Lower lobe of right lung (tissue), 2 donors: Measurements from ENCODE around the gene RBBP8. TPM values are rescaled to one million over a fixed set of nuclear protein-coding genes. Genes with fewer than 3 reads are reported as not detected.
"Not testable (repeated sequence)": the region's sequence is repeated elsewhere in the genome, so short reads cannot be mapped to it uniquely, and the experiment has no call there.

ENCODE experiments used
- ATAC-seq, 2 donors: fragments of 200-7000 bp; cut with Tn5 transposase; one replicate each; pipeline ENCODE4 v1.9.1; 2020 to 2022; ENCODE audit warnings: mild to moderate bottlenecking in 2 of 2, moderate library complexity in 2 of 2
- DNase-seq: peaks from one replicate; pipeline ENCODE4 v3.0.0-alpha.2; 2020
- H3K27ac ChIP-seq: fragments of 200-600 bp; one replicate; pipeline ENCODE4 v1.8.0; 2022
- H3K27me3 ChIP-seq: fragments of 200-600 bp; one replicate; pipeline ENCODE4 v1.8.0; 2022; ENCODE audit warnings: low read depth
- H3K36me3 ChIP-seq: fragments of 200-600 bp; one replicate; pipeline ENCODE4 v1.8.0; 2022; ENCODE audit warnings: mild to moderate bottlenecking
- H3K4me1 ChIP-seq: fragments of 200-600 bp; one replicate; pipeline ENCODE4 v1.8.0; 2022
- H3K4me3 ChIP-seq: fragments of 200-600 bp; one replicate; pipeline ENCODE4 v1.8.0; 2022; ENCODE audit warnings: mild to moderate bottlenecking
- H3K9me3 ChIP-seq: fragments of 200-600 bp; one replicate; pipeline ENCODE4 v1.8.0; 2022
- intact Hi-C: fragments of 100-400 bp; cut with DNase I; formaldehyde crosslinking; loops from one replicate; pipeline ENCODE4 v1.11.0; 2022
- total RNA-seq: library from RNA; stranded (reverse); fragmentation: NEBNext Ultra II Directional; extraction: Animal tissue kit (Norgen Biotek cat#: 25700); gene quantifications from one replicate; pipeline ENCODE4 v1.2.1, GENCODE V29; 2021
- TF ChIP-seq, protein P1 (sequence below): fragments of 200-600 bp; IDR thresholded peaks from one replicate; pipeline ENCODE4 v1.8.0; 2022; ENCODE audit warnings: antibody characterized with exemption, mild to moderate bottlenecking
- donor health status: DM: no; HTN: yes; CAD: no; lungs with severe emphysema.

Gene RBBP8
- total RNA-seq, 1 donor from 2014 or later: 32.7 TPM

DNA sequence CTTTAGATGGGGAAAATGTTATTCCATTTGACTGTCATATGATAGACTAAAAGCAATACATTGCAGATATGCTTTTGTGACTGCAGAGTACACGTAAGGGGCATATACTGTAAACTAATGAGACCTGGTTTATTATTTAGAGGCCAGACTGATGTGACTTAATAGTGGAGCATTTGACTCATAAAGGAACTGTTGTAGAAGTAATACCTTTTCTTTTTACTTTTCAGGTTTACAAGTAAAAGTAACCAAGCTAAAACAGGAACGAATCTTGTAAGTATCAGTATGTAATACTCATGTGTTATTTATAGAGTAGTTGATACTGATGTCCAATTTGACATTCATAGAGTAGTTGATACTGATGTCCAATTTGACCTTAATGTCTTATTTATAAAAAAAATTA, 13.1 kb downstream of the RBBP8 start:
- no peak for ATAC-seq
- H3K27ac ChIP-seq: no peak overlapping the region
- H3K36me3 ChIP-seq: peaks cover 19% of the 10 kb centered on the region
- H3K4me3 ChIP-seq: no peak overlapping the region
- no peaks in the 10 kb centered on the region for H3K4me1 ChIP-seq
- intact Hi-C loops: no loop called here
- H3K9me3 ChIP-seq: no peaks in the 10 kb centered on the region
- no peaks in the 10 kb centered on the region for H3K27me3 ChIP-seq
- no peak for DNase-seq
- TF ChIP-seq, protein P1, sequence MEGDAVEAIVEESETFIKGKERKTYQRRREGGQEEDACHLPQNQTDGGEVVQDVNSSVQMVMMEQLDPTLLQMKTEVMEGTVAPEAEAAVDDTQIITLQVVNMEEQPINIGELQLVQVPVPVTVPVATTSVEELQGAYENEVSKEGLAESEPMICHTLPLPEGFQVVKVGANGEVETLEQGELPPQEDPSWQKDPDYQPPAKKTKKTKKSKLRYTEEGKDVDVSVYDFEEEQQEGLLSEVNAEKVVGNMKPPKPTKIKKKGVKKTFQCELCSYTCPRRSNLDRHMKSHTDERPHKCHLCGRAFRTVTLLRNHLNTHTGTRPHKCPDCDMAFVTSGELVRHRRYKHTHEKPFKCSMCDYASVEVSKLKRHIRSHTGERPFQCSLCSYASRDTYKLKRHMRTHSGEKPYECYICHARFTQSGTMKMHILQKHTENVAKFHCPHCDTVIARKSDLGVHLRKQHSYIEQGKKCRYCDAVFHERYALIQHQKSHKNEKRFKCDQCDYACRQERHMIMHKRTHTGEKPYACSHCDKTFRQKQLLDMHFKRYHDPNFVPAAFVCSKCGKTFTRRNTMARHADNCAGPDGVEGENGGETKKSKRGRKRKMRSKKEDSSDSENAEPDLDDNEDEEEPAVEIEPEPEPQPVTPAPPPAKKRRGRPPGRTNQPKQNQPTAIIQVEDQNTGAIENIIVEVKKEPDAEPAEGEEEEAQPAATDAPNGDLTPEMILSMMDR: no peak

- Histone ChIP-seq H3K27ac (no peak overlapping the region), H3K4me1 (no peaks in the 10 kb centered on the region), H3K9me3 (no peaks in the 10 kb centered on the region), H3K4me3 (no peak overlapping the region), H3K36me3 (peaks cover 22% of the 10 kb centered on the region), H3K27me3 (no peaks in the 10 kb centered on the region)
- intact Hi-C loops: no loop called here
- DNase-seq (no peak), ATAC-seq (no peak)
- TF ChIP-seq, protein P1: no peak
Measured at GRCh38 chr18:22946846-22947245, 13.7 kb downstream of the RBBP8 start.

DNA sequence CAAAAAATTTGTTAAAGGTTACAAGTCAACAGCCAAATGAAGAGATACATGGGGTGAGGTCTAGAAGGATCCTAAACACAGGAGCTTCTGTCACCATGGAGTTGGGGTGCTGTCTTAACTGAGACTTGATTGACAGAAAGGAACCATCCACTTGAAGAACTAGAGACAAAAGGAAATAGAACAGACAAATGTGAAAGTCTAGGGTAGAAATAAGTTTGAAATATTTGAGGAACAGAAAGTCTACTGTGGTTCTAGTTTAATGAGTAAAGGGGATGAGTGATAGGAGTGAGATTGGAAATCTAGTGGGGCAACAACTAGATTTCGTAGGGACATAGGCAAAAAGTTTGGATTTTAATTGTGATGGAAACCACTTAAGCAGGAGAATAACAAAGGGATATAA, 18.7 kb downstream of the RBBP8 start:
- peaks cover 36% of the 10 kb centered on the region for H3K36me3 ChIP-seq
- intact Hi-C loops: no loop called here
- H3K27me3 ChIP-seq: no peaks in the 10 kb centered on the region
- H3K27ac ChIP-seq: no peak overlapping the region
- no peak for ATAC-seq
- DNase-seq: no peak
- TF ChIP-seq, protein P1: no peak
- H3K4me3 ChIP-seq: no peak overlapping the region
- no peaks in the 10 kb centered on the region for H3K4me1 ChIP-seq
- H3K9me3 ChIP-seq: no peaks in the 10 kb centered on the region

DNA sequence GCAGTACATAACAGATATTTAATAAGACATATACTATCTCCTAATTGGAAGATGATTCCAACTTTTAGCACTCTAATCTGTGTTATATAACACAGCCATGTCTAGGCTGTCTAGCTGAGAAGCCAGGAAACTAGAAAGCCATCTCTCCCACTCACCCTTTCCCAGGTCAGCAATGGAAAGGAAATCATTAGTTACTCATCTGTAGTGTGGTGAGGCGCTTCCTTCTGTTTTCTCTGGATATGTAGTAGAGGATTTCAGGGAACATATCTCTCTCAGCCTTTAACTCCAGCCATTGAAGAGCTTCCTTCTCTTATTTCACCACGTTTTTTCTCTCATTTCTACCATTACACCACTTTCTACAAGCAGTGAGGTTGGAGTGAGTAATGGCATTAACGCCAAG, 19.4 kb downstream of the RBBP8 start:
- no peaks in the 10 kb centered on the region for H3K27me3 ChIP-seq

GRCh38 chr18:22953982-22954381, 20.9 kb downstream of the RBBP8 start:
- DNase-seq, H3K9me3 ChIP-seq, intact Hi-C loops, H3K4me3 ChIP-seq, ATAC-seq, H3K27ac ChIP-seq, H3K27me3 ChIP-seq, H3K4me1 ChIP-seq: not testable (repeated sequence)
- H3K36me3 ChIP-seq: peaks cover 36% of the 10 kb centered on the region

More for the DNA sequence above, 19.4 kb downstream of the RBBP8 start:
- intact Hi-C loops: no loop called here
- ATAC-seq (no peak), DNase-seq (no peak)
- no peak overlapping the region for H3K27ac ChIP-seq
- no peaks in the 10 kb centered on the region for H3K4me1 ChIP-seq
- TF ChIP-seq, protein P1: no peak
- no peak overlapping the region for H3K4me3 ChIP-seq
- H3K36me3 ChIP-seq: peaks cover 36% of the 10 kb centered on the region
- no peaks in the 10 kb centered on the region for H3K9me3 ChIP-seq

DNA sequence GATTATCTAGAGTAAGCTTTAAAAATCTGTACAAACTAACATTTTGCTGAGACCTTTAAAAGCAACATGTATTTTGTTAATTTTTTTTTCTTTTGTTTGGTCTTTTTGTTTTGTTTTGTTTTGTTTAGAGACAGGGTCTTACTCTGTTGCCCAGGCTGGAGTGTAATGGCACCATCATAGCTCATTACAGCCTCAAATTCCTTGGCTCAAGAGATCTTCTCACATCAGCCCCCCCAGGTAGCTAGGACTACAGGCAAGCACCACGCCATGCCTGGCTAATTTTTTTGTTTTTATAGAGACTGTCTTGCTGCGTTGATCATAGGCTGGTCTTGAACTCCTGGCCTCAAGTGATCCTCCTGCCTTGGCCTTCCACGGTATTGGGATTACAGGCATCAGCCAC, 23.1 kb downstream of the RBBP8 start:
- intact Hi-C loops: no loop called here
- ATAC-seq (no peak), DNase-seq (no peak)
- TF ChIP-seq, protein P1: no peak
- Histone ChIP-seq H3K36me3 (peaks cover 18% of the 10 kb centered on the region), H3K4me1 (no peaks in the 10 kb centered on the region), H3K9me3 (no peaks in the 10 kb centered on the region), H3K27me3 (no peaks in the 10 kb centered on the region), H3K27ac (no peak overlapping the region), H3K4me3 (no peak overlapping the region)
